Breast epithelium (tissue), 3 donors: ENCODE data around the gene TBX2.

ENCODE experiments used
- POLR2A ChIP-seq: fragments of 450-650 bp; IDR thresholded peaks from one replicate; pipeline ENCODE4 v1.6.1; 2016; ENCODE audit warnings: antibody characterized with exemption, mild to moderate bottlenecking, moderate library complexity
- POLR2AphosphoS5 ChIP-seq, 3 donors: sonication (generic); formaldehyde crosslinking; IDR thresholded peaks; one replicate each; pipeline ENCODE4 v1.6.1; 2017; ENCODE audit warnings: antibody characterized with exemption in 3 of 3
- TF ChIP-seq, protein P1 (sequence below), 3 donors: fragments of 450-650 bp; IDR thresholded peaks; one replicate each; pipeline ENCODE4 v1.5.1; 2016 to 2017; ENCODE audit warnings: antibody characterized with exemption in 3 of 3, mild to moderate bottlenecking in 3 of 3, moderate library complexity in 3 of 3

DNA sequence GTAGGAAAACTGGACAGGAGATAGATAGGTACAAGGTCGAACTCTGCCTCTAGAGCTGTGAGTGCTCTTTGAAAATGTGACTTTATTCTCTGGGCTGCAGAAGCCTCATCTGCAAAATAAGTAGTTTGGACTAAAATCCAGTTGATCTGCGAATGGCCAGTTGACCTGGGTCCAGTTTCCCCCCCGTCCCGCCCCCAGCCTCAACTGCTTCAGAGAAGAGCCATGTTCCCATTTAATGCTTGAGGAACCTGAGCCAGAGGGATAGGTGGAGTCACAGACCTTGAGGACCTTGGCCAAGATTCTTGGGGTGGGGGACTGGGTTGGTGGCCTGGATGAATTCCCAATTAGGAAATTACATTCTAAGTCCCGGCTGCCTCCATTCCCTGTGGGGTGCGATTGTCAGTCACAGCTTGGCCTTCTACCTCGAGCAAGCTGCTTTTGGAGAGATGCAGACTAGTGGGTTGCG, 14.1 kb downstream of the TBX2 start:
- TF ChIP-seq, protein P1, sequence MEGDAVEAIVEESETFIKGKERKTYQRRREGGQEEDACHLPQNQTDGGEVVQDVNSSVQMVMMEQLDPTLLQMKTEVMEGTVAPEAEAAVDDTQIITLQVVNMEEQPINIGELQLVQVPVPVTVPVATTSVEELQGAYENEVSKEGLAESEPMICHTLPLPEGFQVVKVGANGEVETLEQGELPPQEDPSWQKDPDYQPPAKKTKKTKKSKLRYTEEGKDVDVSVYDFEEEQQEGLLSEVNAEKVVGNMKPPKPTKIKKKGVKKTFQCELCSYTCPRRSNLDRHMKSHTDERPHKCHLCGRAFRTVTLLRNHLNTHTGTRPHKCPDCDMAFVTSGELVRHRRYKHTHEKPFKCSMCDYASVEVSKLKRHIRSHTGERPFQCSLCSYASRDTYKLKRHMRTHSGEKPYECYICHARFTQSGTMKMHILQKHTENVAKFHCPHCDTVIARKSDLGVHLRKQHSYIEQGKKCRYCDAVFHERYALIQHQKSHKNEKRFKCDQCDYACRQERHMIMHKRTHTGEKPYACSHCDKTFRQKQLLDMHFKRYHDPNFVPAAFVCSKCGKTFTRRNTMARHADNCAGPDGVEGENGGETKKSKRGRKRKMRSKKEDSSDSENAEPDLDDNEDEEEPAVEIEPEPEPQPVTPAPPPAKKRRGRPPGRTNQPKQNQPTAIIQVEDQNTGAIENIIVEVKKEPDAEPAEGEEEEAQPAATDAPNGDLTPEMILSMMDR (IDR thresholded peaks at IDR 0.05) = no peak
- TF ChIP-seq POLR2A (no peak), POLR2AphosphoS5 (IDR thresholded peaks at IDR 0.05) (no peak)
